ENCODE measurements around the gene CSNK1E. TPM values are rescaled to one million over a fixed set of nuclear protein-coding genes. Genes with fewer than 3 reads are reported as not detected.
A peak's percentile ranks its signal among the peaks of the same experiment; 100 is the strongest.

The CSNK1E gene
- total RNA-seq, 1 donor from 2014 or later = 184 TPM

GRCh38 chr22:38312261-38312800 is 4.9 kb downstream of the CSNK1E start:
- DNase-seq (ENCODE audit: low spot score) (no peak), ATAC-seq (no peak)
- intact Hi-C loops (cut with DNase I) = loop anchor here (10.0 kb wide), 1 partner anchor 68 kb away; no protein-coding TSS in a partner anchor

GRCh38 chr22:38311323-38311620 is 6.0 kb downstream of the CSNK1E start:
- ATAC-seq (no peak), DNase-seq (ENCODE audit: low spot score) (no peak)
- intact Hi-C loops (cut with DNase I) = loop anchor here (10.0 kb wide), 1 partner anchor 66 kb away; no protein-coding TSS in a partner anchor

GRCh38 chr22:38310518-38311322 is 6.5 kb downstream of the CSNK1E start:
- intact Hi-C loops (cut with DNase I) = loop anchor here (10.0 kb wide), 1 partner anchor 66 kb away; no protein-coding TSS in a partner anchor
- ATAC-seq (no peak), DNase-seq (ENCODE audit: low spot score) (no peak)

GRCh38 chr22:38309614-38310517 is 7.4 kb downstream of the CSNK1E start:
- intact Hi-C loops (cut with DNase I) = loop anchor here (10.0 kb wide), 1 partner anchor 65 kb away; no protein-coding TSS in a partner anchor
- DNase-seq (ENCODE audit: low spot score) (no peak), ATAC-seq (no peak)

GRCh38 chr22:38308791-38309498 is 8.3 kb downstream of the CSNK1E start:
- ATAC-seq (no peak), DNase-seq (ENCODE audit: low spot score) (no peak)
- intact Hi-C loops (cut with DNase I) = no loop called here

- intact Hi-C loops (cut with DNase I) = no loop called here
- DNase-seq (ENCODE audit: low spot score) (no peak), ATAC-seq (no peak)
These were observed 11.5 kb downstream of the CSNK1E start for GRCh38 chr22:38305471-38306448.

- peak; percentile 69 for ATAC-seq
- intact Hi-C loops (cut with DNase I) = no loop called here
- no peak for DNase-seq (ENCODE audit: low spot score)
These were observed 12.7 kb downstream of the CSNK1E start for GRCh38 chr22:38304526-38304925.

- intact Hi-C loops (cut with DNase I) = no loop called here
- no peak for DNase-seq (ENCODE audit: low spot score)
- peak; percentile 11 for ATAC-seq
These were observed 13.3 kb downstream of the CSNK1E start for GRCh38 chr22:38303974-38304373.

- DNase-seq (ENCODE audit: low spot score) = no peak
- intact Hi-C loops (cut with DNase I) = no loop called here
- no peak for ATAC-seq
These were observed 14.3 kb downstream of the CSNK1E start for GRCh38 chr22:38302906-38303305.

GRCh38 chr22:38300946-38301345 is 16.3 kb downstream of the CSNK1E start:
- intact Hi-C loops (cut with DNase I) = no loop called here
- DNase-seq (ENCODE audit: low spot score) (no peak), ATAC-seq (no peak)

- ATAC-seq (no peak), DNase-seq (ENCODE audit: low spot score) (no peak)
- intact Hi-C loops (cut with DNase I) = no loop called here
These were observed 16.9 kb downstream of the CSNK1E start for GRCh38 chr22:38300197-38300945.

- no peak for DNase-seq (ENCODE audit: low spot score)
- ATAC-seq = no peak
These were observed 17.5 kb downstream of the CSNK1E start for GRCh38 chr22:38299770-38300102.

GRCh38 chr22:38298312-38299005 is 18.8 kb downstream of the CSNK1E start:
- intact Hi-C loops (cut with DNase I) = no loop called here
- DNase-seq (ENCODE audit: low spot score) (no peak), ATAC-seq (no peak)

More at GRCh38 chr22:38299770-38300102, 17.5 kb downstream of the CSNK1E start:
- intact Hi-C loops (cut with DNase I) = no loop called here

- ATAC-seq (no peak), DNase-seq (ENCODE audit: low spot score) (no peak)
- intact Hi-C loops (cut with DNase I) = no loop called here
These were observed 20.9 kb downstream of the CSNK1E start for GRCh38 chr22:38296372-38296771.

- intact Hi-C loops (cut with DNase I) = no loop called here
- DNase-seq (ENCODE audit: low spot score) (no peak), ATAC-seq (no peak)
These were observed 21.4 kb downstream of the CSNK1E start for GRCh38 chr22:38295863-38296262.

- intact Hi-C loops (cut with DNase I) = no loop called here
- no peak for ATAC-seq
These were observed 21.9 kb downstream of the CSNK1E start for GRCh38 chr22:38295339-38295738.

GRCh38 chr22:38294193-38294592 is 23.0 kb downstream of the CSNK1E start:
- intact Hi-C loops (cut with DNase I) = no loop called here
- no peak for DNase-seq (ENCODE audit: low spot score)
- no peak for ATAC-seq

More at GRCh38 chr22:38295339-38295738, 21.9 kb downstream of the CSNK1E start:
- no peak for DNase-seq (ENCODE audit: low spot score)
